Neuronal stem cell (in vitro differentiated cells): Measurements from ENCODE around the gene KRTAP5-2.
"Not testable (repeated sequence)": the region's sequence is repeated elsewhere in the genome, so short reads cannot be mapped to it uniquely, and the experiment has no call there.

Experiments used
- DNase-seq: peaks from one replicate; pipeline ENCODE4 v3.0.0-alpha.2; 2013; ENCODE audit warnings: low spot score
- H2AFZ ChIP-seq: one replicate; pipeline ENCODE4 v1.6.1; 2013; ENCODE audit warnings: mild to moderate bottlenecking, low read length, inconsistent platforms
- H2AK5ac ChIP-seq: 2 replicates; pipeline ENCODE4 v1.6.1; 2013; ENCODE audit warnings: low read depth, mild to moderate bottlenecking, inconsistent platforms, low read length, moderate library complexity, mixed read lengths
- H2BK120ac ChIP-seq: 2 replicates; pipeline ENCODE4 v1.6.1; 2013; ENCODE audit warnings: low read depth, mild to moderate bottlenecking, inconsistent platforms, low read length, moderate library complexity, mixed read lengths
- H2BK12ac ChIP-seq: one replicate; pipeline ENCODE4 v1.6.1; 2013; ENCODE audit warnings: low read length, inconsistent platforms
- H2BK15ac ChIP-seq: 2 replicates; pipeline ENCODE4 v1.6.1; 2013; ENCODE audit warnings: mild to moderate bottlenecking, low read length, inconsistent platforms, mixed read lengths
- H2BK5ac ChIP-seq: one replicate; pipeline ENCODE4 v1.6.1; 2013; ENCODE audit warnings: inconsistent platforms, mild to moderate bottlenecking, low read length, moderate library complexity
- H3K14ac ChIP-seq: one replicate; pipeline ENCODE4 v1.6.1; 2013; ENCODE audit warnings: low read length, inconsistent platforms
- H3K18ac ChIP-seq: 2 replicates; pipeline ENCODE4 v1.6.1; 2013; ENCODE audit warnings: low read length, inconsistent platforms
- H3K23ac ChIP-seq: 2 replicates; pipeline ENCODE4 v1.6.1; 2013; ENCODE audit warnings: low read depth, mild to moderate bottlenecking, mixed read lengths, low read length, inconsistent platforms; ENCODE audit not compliant: poor library complexity
- H3K27ac ChIP-seq: replicated peaks from 3 replicates; pipeline ENCODE4 v1.5.1; 2013; ENCODE audit warnings: low read length, inconsistent platforms
- H3K27me3 ChIP-seq, 3 experiments: 2 replicates each; pipeline ENCODE4 v1.6.1; 2013; ENCODE audit warnings: low read length in 3 of 3, mild to moderate bottlenecking in 2 of 3, inconsistent platforms in 1 of 3, low read depth in 1 of 3, mixed read lengths in 1 of 3, moderate library complexity in 1 of 3; ENCODE audit not compliant: control insufficient read depth in 3 of 3, insufficient read depth in 3 of 3
- H3K36me3 ChIP-seq, 2 donors: replicated peaks in 1 of 2; 2 replicates each; pipeline ENCODE4 v1.6.1; 2013; ENCODE audit warnings: low read length in 2 of 2; ENCODE audit not compliant: control insufficient read depth in 2 of 2, insufficient read depth in 2 of 2
- H3K4ac ChIP-seq: 2 replicates; pipeline ENCODE4 v1.6.1; 2013; ENCODE audit warnings: inconsistent platforms, mild to moderate bottlenecking, low read length, moderate library complexity
- H3K4me1 ChIP-seq, 2 donors: 1 replicate in 1 of 2; 2 replicates in 1 of 2; pipeline ENCODE4 v1.6.1; 2013; ENCODE audit warnings: low read length in 2 of 2, low read depth in 1 of 2; ENCODE audit not compliant: control insufficient read depth in 2 of 2, insufficient read depth in 1 of 2
- H3K4me2 ChIP-seq: one replicate; pipeline ENCODE4 v1.6.1; 2013; ENCODE audit warnings: mild to moderate bottlenecking, low read length, inconsistent platforms; ENCODE audit not compliant: insufficient read depth, poor library complexity, severe bottlenecking
- H3K4me3 ChIP-seq, 2 donors: 2 replicates each; pipeline ENCODE4 v1.5.1; 2013; ENCODE audit warnings: low read length in 2 of 2, mild to moderate bottlenecking in 2 of 2, inconsistent platforms in 1 of 2, moderate library complexity in 1 of 2
- H3K79me1 ChIP-seq: one replicate; pipeline ENCODE4 v1.6.1; 2013; ENCODE audit warnings: low read depth, mild to moderate bottlenecking, inconsistent platforms, low read length, moderate library complexity
- H3K9ac ChIP-seq: one replicate; pipeline ENCODE4 v1.6.1; 2013; ENCODE audit warnings: mild to moderate bottlenecking, low read depth, low read length, inconsistent platforms; ENCODE audit not compliant: poor library complexity
- H3K9me3 ChIP-seq, 2 donors: replicated peaks in 1 of 2; 2 replicates each; pipeline versions ENCODE3 to v1.6.1; 2013; ENCODE audit warnings: low read length in 2 of 2, mild to moderate bottlenecking in 2 of 2, inconsistent platforms in 1 of 2, low read depth in 1 of 2, mixed read lengths in 1 of 2, moderate library complexity in 1 of 2; ENCODE audit not compliant: control insufficient read depth in 2 of 2, insufficient read depth in 1 of 2
- H4K8ac ChIP-seq: one replicate; pipeline ENCODE4 v1.6.1; 2013; ENCODE audit warnings: low read depth, mild to moderate bottlenecking, inconsistent platforms, low read length, moderate library complexity
- H4K91ac ChIP-seq: one replicate; pipeline ENCODE4 v1.6.1; 2013; ENCODE audit warnings: low read length, low read depth, mild to moderate bottlenecking, inconsistent platforms; ENCODE audit not compliant: poor library complexity
- WGBS, 2 donors: extraction: QIAGEN DNeasy Blood & Tissue Kit; methylation state at CpG; one replicate each; pipeline ENCODE4 v1.1.7; 2013; ENCODE audit warnings: missing lambda C conversion rate in 2 of 2, mixed read lengths in 1 of 2; ENCODE audit not compliant: insufficient read length in 2 of 2, insufficient replicate concordance in 1 of 2; ENCODE audit errors: extremely low coverage in 2 of 2; 5-methylcytosine and 5-hydroxymethylcytosine counted together

The KRTAP5-2 gene

GRCh38 chr11:1586699-1587098 lies 11.4 kb downstream of the KRTAP5-2 start:
- no peaks in the 10 kb centered on the region for H3K36me3 ChIP-seq
- H3K14ac ChIP-seq: no peak overlapping the region

GRCh38 chr11:1584661-1585370 lies 13.3 kb downstream of the KRTAP5-2 start, which contains the start of gene KRTAP5-1:
Gene KRTAP5-1, minus strand, starts transcription at chr11:1585283. Its CDS starts 34 bp downstream, at chr11:1585249.
- H3K79me1 ChIP-seq, H2BK120ac ChIP-seq, H4K91ac ChIP-seq, H3K4me3 ChIP-seq, H3K4me2 ChIP-seq, H4K8ac ChIP-seq, H3K27ac ChIP-seq, H3K36me3 ChIP-seq, H3K9ac ChIP-seq, H3K4ac ChIP-seq, DNase-seq, H3K9me3 ChIP-seq, H2BK5ac ChIP-seq, H3K4me1 ChIP-seq, H3K27me3 ChIP-seq, H2BK15ac ChIP-seq, H2AFZ ChIP-seq, H2BK12ac ChIP-seq: not testable (repeated sequence)
- H3K23ac ChIP-seq: peak within 1 kb of the TSS; percentile 65
- peak within 1 kb of the TSS; percentile 56 for H3K14ac ChIP-seq
- H3K18ac ChIP-seq: peak within 1 kb of the TSS; percentile 38
- peak within 1 kb of the TSS; percentile 10 for H2AK5ac ChIP-seq
- no CpG with 5 or more reads among the region's 9 CpGs for WGBS, 2 donors

More at GRCh38 chr11:1586699-1587098, 11.4 kb downstream of the KRTAP5-2 start:
- Histone ChIP-seq H3K27me3 (peaks cover 0 to 3% (median 1%) of the 10 kb centered on the region in 3 experiments), H3K18ac (no peak overlapping the region), H3K23ac (no peak overlapping the region), H3K9ac (no peak overlapping the region), H4K91ac (no peak overlapping the region), H4K8ac (no peak overlapping the region), H3K4me1 (no peaks in the 10 kb centered on the region), H3K4me3 (no peak overlapping the region), H2BK120ac (no peak overlapping the region), H2BK12ac (no peak overlapping the region), H3K9me3 (no peaks in the 10 kb centered on the region), H3K79me1 (no peaks in the 10 kb centered on the region), H2AK5ac (no peak overlapping the region), H2BK15ac (no peak overlapping the region), H2AFZ (no peak overlapping the region), H3K4ac (no peak overlapping the region), H3K27ac (no peak overlapping the region), H3K4me2 (no peak overlapping the region), H2BK5ac (no peak overlapping the region)
- no CpG with 5 or more reads among the region's 2 CpGs for WGBS, 2 donors
- DNase-seq: no peak

- H3K18ac ChIP-seq, H3K4me3 ChIP-seq, H2BK12ac ChIP-seq, H2AK5ac ChIP-seq, H3K14ac ChIP-seq, H3K23ac ChIP-seq, DNase-seq, H2BK15ac ChIP-seq, H4K91ac ChIP-seq, H2BK120ac ChIP-seq, H3K4me2 ChIP-seq, H3K27ac ChIP-seq, H2BK5ac ChIP-seq, H3K9ac ChIP-seq, H3K4ac ChIP-seq, H2AFZ ChIP-seq, H4K8ac ChIP-seq, H3K79me1 ChIP-seq, H3K4me1 ChIP-seq, H3K36me3 ChIP-seq, H3K27me3 ChIP-seq, H3K9me3 ChIP-seq: not testable (repeated sequence)
- WGBS, 2 donors: no CpG with 5 or more reads among the region's 2 CpGs
Measured at GRCh38 chr11:1582909-1583308, 15.2 kb downstream of the KRTAP5-2 start.

- no CpG with 5 or more reads among the region's 9 CpGs for WGBS, 2 donors
- no peak overlapping the region for H3K27ac ChIP-seq
Measured at GRCh38 chr11:1581976-1582375, 16.1 kb downstream of the KRTAP5-2 start.

More at GRCh38 chr11:1581976-1582375, 16.1 kb downstream of the KRTAP5-2 start:
- no peak overlapping the region for H2BK5ac ChIP-seq
- no peak overlapping the region for H3K4me2 ChIP-seq
- peaks cover 4 to 9% of the 10 kb centered on the region in 2 donors for H3K9me3 ChIP-seq
- peaks cover 0 to 3% (median 0%) of the 10 kb centered on the region in 3 experiments for H3K27me3 ChIP-seq
- no peak overlapping the region for H3K4me3 ChIP-seq
- no peak overlapping the region for H3K14ac ChIP-seq
- DNase-seq: no peak
- H3K36me3 ChIP-seq: no peaks in the 10 kb centered on the region
- H4K8ac ChIP-seq: no peak overlapping the region
- H3K4ac ChIP-seq: no peak overlapping the region
- H2BK120ac ChIP-seq: no peak overlapping the region
- no peak overlapping the region for H2BK12ac ChIP-seq
- no peaks in the 10 kb centered on the region for H3K79me1 ChIP-seq
- no peak overlapping the region for H2AFZ ChIP-seq
- no peak overlapping the region for H3K9ac ChIP-seq
- H3K4me1 ChIP-seq: no peaks in the 10 kb centered on the region
- H2AK5ac ChIP-seq: no peak overlapping the region
- no peak overlapping the region for H3K23ac ChIP-seq
- H3K18ac ChIP-seq: no peak overlapping the region
- no peak overlapping the region for H4K91ac ChIP-seq
- no peak overlapping the region for H2BK15ac ChIP-seq
